Measurements from ENCODE around the gene RCL1.

DNA sequence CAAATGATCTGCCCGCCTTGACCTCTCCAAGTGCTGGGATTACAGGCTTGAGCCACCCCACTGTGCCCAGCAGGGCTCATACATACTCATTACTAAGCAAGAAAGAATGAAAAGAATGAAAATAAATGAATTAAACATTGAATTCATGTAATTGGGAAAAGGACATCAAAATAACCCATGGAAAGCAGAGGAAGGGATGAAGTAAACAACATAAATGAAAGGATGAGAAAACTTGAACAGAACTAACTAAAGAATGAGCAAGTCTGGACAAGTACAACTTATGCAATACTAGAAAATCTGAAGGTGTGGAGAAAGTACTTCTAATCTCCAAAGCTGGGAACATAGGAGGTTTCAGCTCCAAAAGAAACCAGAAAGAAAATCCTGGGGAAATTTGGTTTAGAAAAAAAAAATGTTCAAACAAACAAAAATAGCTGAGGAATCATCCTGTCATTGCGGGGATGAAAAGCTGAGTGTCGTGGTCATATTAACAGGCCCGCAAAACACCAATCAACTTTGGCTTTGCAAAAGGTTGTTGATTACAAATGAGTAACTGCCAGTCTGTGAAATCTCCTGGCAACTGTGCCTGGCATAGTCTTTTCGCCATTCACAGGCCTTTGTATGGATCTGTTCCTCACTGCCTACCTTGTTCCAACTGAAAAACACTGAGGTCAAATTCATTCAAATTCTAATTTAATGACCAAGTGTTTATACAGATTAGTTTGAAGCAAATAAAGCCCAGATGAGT is 49.4 kb upstream of the RCL1 start:
- TF ChIP-seq, protein P1, sequence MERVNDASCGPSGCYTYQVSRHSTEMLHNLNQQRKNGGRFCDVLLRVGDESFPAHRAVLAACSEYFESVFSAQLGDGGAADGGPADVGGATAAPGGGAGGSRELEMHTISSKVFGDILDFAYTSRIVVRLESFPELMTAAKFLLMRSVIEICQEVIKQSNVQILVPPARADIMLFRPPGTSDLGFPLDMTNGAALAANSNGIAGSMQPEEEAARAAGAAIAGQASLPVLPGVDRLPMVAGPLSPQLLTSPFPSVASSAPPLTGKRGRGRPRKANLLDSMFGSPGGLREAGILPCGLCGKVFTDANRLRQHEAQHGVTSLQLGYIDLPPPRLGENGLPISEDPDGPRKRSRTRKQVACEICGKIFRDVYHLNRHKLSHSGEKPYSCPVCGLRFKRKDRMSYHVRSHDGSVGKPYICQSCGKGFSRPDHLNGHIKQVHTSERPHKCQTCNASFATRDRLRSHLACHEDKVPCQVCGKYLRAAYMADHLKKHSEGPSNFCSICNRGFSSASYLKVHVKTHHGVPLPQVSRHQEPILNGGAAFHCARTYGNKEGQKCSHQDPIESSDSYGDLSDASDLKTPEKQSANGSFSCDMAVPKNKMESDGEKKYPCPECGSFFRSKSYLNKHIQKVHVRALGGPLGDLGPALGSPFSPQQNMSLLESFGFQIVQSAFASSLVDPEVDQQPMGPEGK (CRISPR knock-in tag; IDR thresholded peaks at IDR 0.05; ENCODE audit: borderline replicate concordance): no peak
- TF ChIP-seq ESRRG (CRISPR knock-in tag; IDR thresholded peaks at IDR 0.05) (no peak), ISL1 (CRISPR knock-in tag; IDR thresholded peaks at IDR 0.05) (peak; percentile 12; the same call in 1 of the 2 replicates), GLIS3 (CRISPR knock-in tag; IDR thresholded peaks at IDR 0.05) (no peak), ZNF8 (CRISPR knock-in tag; IDR thresholded peaks at IDR 0.05) (no peak), BACH2 (CRISPR knock-in tag; IDR thresholded peaks at IDR 0.05; ENCODE audit: borderline replicate concordance) (no peak), ZFP3 (CRISPR knock-in tag; IDR thresholded peaks at IDR 0.05) (no peak), CSDC2 (CRISPR knock-in tag; IDR thresholded peaks at IDR 0.05) (no peak), TOX (CRISPR knock-in tag; IDR thresholded peaks at IDR 0.05; ENCODE audit: borderline replicate concordance) (no peak)
- TF ChIP-seq, protein P2, sequence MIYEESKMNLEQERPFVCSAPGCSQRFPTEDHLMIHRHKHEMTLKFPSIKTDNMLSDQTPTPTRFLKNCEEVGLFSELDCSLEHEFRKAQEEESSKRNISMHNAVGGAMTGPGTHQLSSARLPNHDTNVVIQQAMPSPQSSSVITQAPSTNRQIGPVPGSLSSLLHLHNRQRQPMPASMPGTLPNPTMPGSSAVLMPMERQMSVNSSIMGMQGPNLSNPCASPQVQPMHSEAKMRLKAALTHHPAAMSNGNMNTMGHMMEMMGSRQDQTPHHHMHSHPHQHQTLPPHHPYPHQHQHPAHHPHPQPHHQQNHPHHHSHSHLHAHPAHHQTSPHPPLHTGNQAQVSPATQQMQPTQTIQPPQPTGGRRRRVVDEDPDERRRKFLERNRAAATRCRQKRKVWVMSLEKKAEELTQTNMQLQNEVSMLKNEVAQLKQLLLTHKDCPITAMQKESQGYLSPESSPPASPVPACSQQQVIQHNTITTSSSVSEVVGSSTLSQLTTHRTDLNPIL (CRISPR knock-in tag; IDR thresholded peaks at IDR 0.05; ENCODE audit: low read depth): no peak
